SK-N-MC (cell line): ENCODE results near the gene HOXC9.

Experiments
- EZH2 ChIP-seq: fragments of 200-600 bp; sonication (generic); IDR thresholded peaks from one replicate; pipeline ENCODE4 v1.6.1; 2017; ENCODE audit warnings: antibody characterized with exemption
- POLR2AphosphoS5 ChIP-seq: IDR thresholded peaks from 2 replicates; pipeline ENCODE4 v1.6.1; 2012; ENCODE audit warnings: mild to moderate bottlenecking, low read depth, low read length, borderline replicate concordance

GRCh38 chr12:53987787-53988230 lies 12.2 kb upstream of the HOXC9 start:
- TF ChIP-seq POLR2AphosphoS5 (no peak), EZH2 (no peak)
